WTC11 (cell line): ENCODE results near the gene ACSS2. TPM values are rescaled to one million over a fixed set of nuclear protein-coding genes. Genes with fewer than 3 reads are reported as not detected.

ENCODE experiments used
- ATAC-seq: fragments of 200-7000 bp; cut with Tn5 transposase; 2 replicates; pipeline ENCODE4 v1.10.0; 2021; ENCODE audit warnings: mild to moderate bottlenecking, moderate library complexity
- CTCF ChIA-PET: fragments of 300-600 bp; sonication (Branson Sonifier 250); formaldehyde crosslinking; loops from one replicate; lab custom pipeline; 2021; ENCODE audit warnings: antibody characterized with exemption; lab: Charles Lee
- POLR2A ChIA-PET: fragments of 350-600 bp; sonication (Branson Sonifier 250); formaldehyde crosslinking; loops from one replicate; lab custom pipeline; 2021; ENCODE audit warnings: antibody characterized with exemption; lab: Charles Lee
- DNase-seq: peaks from one replicate; pipeline ENCODE4 v3.0.0; 2021; ENCODE audit warnings: low spot score
- H3K27ac Mint-ChIP-seq: 2 replicates; pipeline ENCODE4 v1.8.0; 2021; ENCODE audit warnings: mixed read lengths
- H3K27me3 Mint-ChIP-seq: 2 replicates; pipeline ENCODE4 v1.8.0; 2021; ENCODE audit warnings: low read depth, mild to moderate bottlenecking, moderate library complexity, mixed read lengths
- H3K36me3 Mint-ChIP-seq: 2 replicates; pipeline ENCODE4 v1.8.0; 2021; ENCODE audit warnings: mixed read lengths
- H3K4me1 Mint-ChIP-seq: 2 replicates; pipeline ENCODE4 v1.8.0; 2022; ENCODE audit warnings: mixed read lengths
- H3K4me3 Mint-ChIP-seq: 2 replicates; pipeline ENCODE4 v1.8.0; 2021; ENCODE audit warnings: mild to moderate bottlenecking, moderate library complexity, mixed read lengths
- H3K9me3 Mint-ChIP-seq: 2 replicates; pipeline ENCODE4 v1.8.0; 2021; ENCODE audit warnings: mixed read lengths
- CREB1 ChIP-seq: sonication (generic); formaldehyde crosslinking; IDR thresholded peaks from 2 replicates; pipeline ENCODE4 v1.8.0; 2023; ENCODE audit warnings: mild to moderate bottlenecking, missing genetic modification reagents
- FOXK1 ChIP-seq: sonication (generic); formaldehyde crosslinking; IDR thresholded peaks from 2 replicates; pipeline ENCODE4 v1.8.0; 2022; ENCODE audit warnings: mild to moderate bottlenecking, moderate library complexity, missing genetic modification reagents
- HMGA2 ChIP-seq: fragments of 250-450 bp; sonication (Bioruptor Pico); IDR thresholded peaks from 2 replicates; pipeline ENCODE4 v1.4.0; 2021; ENCODE audit warnings: mild to moderate bottlenecking, moderate library complexity
- HMGXB4 ChIP-seq: sonication (generic); formaldehyde crosslinking; IDR thresholded peaks from 2 replicates; pipeline ENCODE4 v1.8.1; 2023; ENCODE audit warnings: mild to moderate bottlenecking, moderate library complexity, missing genetic modification reagents
- JAZF1 ChIP-seq: fragments of 250-450 bp; sonication (Bioruptor Pico); IDR thresholded peaks from 2 replicates; pipeline ENCODE4 v1.9.0; 2021; ENCODE audit warnings: moderate library complexity, mild to moderate bottlenecking, inconsistent platforms
- MXD4 ChIP-seq: fragments of 250-450 bp; sonication (Bioruptor Pico); IDR thresholded peaks from 2 replicates; pipeline ENCODE4 v1.8.0; 2021; ENCODE audit warnings: mild to moderate bottlenecking, moderate library complexity, borderline replicate concordance
- MYBL2 ChIP-seq: sonication (generic); formaldehyde crosslinking; IDR thresholded peaks from 2 replicates; pipeline ENCODE4 v1.8.1; 2023; ENCODE audit warnings: mild to moderate bottlenecking, moderate library complexity, missing genetic modification reagents
- NFE2L1 ChIP-seq: sonication (generic); formaldehyde crosslinking; IDR thresholded peaks from 2 replicates; pipeline ENCODE4 v1.8.1; 2023; ENCODE audit warnings: missing genetic modification reagents
- OVOL2 ChIP-seq: fragments of 250-450 bp; sonication (Bioruptor Pico); IDR thresholded peaks from 2 replicates; pipeline ENCODE4 v1.9.0; 2021; ENCODE audit warnings: mild to moderate bottlenecking, borderline replicate concordance
- PREB ChIP-seq: sonication (generic); formaldehyde crosslinking; IDR thresholded peaks from 2 replicates; pipeline ENCODE4 v1.8.1; 2022; ENCODE audit warnings: mild to moderate bottlenecking, missing genetic modification reagents, moderate library complexity, borderline replicate concordance
- SMAD3 ChIP-seq: sonication (generic); formaldehyde crosslinking; IDR thresholded peaks from 2 replicates; pipeline ENCODE4 v1.8.0; 2022; ENCODE audit warnings: missing genetic modification reagents, mild to moderate bottlenecking, borderline replicate concordance
- SOX15 ChIP-seq: fragments of 250-450 bp; sonication (Bioruptor Pico); IDR thresholded peaks from 2 replicates; pipeline ENCODE4 v1.9.0; 2021; ENCODE audit warnings: mild to moderate bottlenecking
- USF2 ChIP-seq: sonication (generic); formaldehyde crosslinking; IDR thresholded peaks from 2 replicates; pipeline ENCODE4 v1.8.1; 2023; ENCODE audit warnings: mild to moderate bottlenecking, missing genetic modification reagents, moderate library complexity
- ZNF121 ChIP-seq: sonication (generic); formaldehyde crosslinking; IDR thresholded peaks from 2 replicates; pipeline ENCODE4 v1.8.0; 2023; ENCODE audit warnings: missing genetic modification reagents
- ZNF396 ChIP-seq: fragments of 250-450 bp; sonication (Bioruptor Pico); IDR thresholded peaks from 2 replicates; pipeline ENCODE4 v1.8.0; 2021; ENCODE audit warnings: mild to moderate bottlenecking, moderate library complexity, borderline replicate concordance
- ZNF425 ChIP-seq: fragments of 250-450 bp; sonication (Bioruptor Pico); conservative IDR thresholded peaks from 2 replicates; pipeline ENCODE4 v1.9.0; 2021; ENCODE audit warnings: mild to moderate bottlenecking
- total RNA-seq: library from RNA; stranded (reverse); gene quantifications from 3 replicates; pipeline ENCODE4 v1.2.3, GENCODE V29; 2021
- TF ChIP-seq, protein P1 (sequence below): sonication (generic); formaldehyde crosslinking; IDR thresholded peaks from 2 replicates; pipeline ENCODE4 v1.8.0; 2022; ENCODE audit warnings: mild to moderate bottlenecking, missing genetic modification reagents
- TF ChIP-seq, protein P2 (sequence below): sonication (generic); formaldehyde crosslinking; IDR thresholded peaks from 2 replicates; pipeline ENCODE4 v1.8.1; 2022; ENCODE audit warnings: mild to moderate bottlenecking, moderate library complexity, missing genetic modification reagents
- TF ChIP-seq, protein P3 (sequence below): fragments of 200-600 bp; IDR thresholded peaks from 2 replicates; pipeline ENCODE4 v1.8.0; 2022; ENCODE audit warnings: antibody characterized with exemption
- TF ChIP-seq, protein P4 (sequence below): sonication (generic); formaldehyde crosslinking; IDR thresholded peaks from 2 replicates; pipeline ENCODE4 v1.8.1; 2022; ENCODE audit warnings: missing genetic modification reagents, borderline replicate concordance

The ACSS2 gene
- total RNA-seq, 1 experiment from 2014 or later, result 28.9 TPM

DNA sequence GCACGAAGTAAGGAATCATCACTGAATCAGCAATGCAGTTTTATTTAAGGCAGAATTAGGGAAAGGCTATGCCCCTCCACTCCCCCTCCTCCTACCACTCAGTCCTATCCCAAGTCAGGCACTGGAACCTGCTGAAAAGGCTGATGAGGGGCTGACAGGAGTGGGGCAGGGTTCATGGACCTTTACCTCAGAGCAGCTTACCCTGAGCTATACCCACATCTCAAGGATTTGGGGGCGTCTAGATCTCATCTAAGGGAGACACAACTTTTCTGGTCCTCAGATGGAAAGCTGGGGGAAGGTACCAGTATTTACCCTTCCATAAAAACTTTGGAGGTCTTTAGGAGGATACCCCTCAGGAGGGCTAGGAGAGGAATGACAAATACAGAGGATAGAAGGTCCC, 52.0 kb downstream of the ACSS2 start:
- Mint-ChIP-seq H3K36me3 (peaks cover 44% of the 10 kb centered on the region), H3K9me3 (no peaks in the 10 kb centered on the region), H3K27me3 (no peaks in the 10 kb centered on the region), H3K4me3 (no peak overlapping the region), H3K27ac (no peak overlapping the region), H3K4me1 (no peaks in the 10 kb centered on the region)
- no peak for ATAC-seq
- ChIA-PET CTCF (no interaction called here), POLR2A (no interaction called here)
- no peak for DNase-seq
- TF ChIP-seq HMGA2 (no peak), USF2 (CRISPR knock-in tag) (no peak), SMAD3 (CRISPR knock-in tag) (no peak), FOXK1 (CRISPR knock-in tag) (no peak), SOX15 (no peak), ZNF396 (CRISPR knock-in tag) (no peak), CREB1 (no peak), JAZF1 (CRISPR knock-in tag) (no peak), PREB (no peak), HMGXB4 (CRISPR knock-in tag) (no peak), OVOL2 (no peak), MXD4 (no peak), MYBL2 (no peak), ZNF121 (CRISPR knock-in tag) (no peak), NFE2L1 (CRISPR knock-in tag) (no peak), ZNF425 (no peak)
- TF ChIP-seq, protein P1, sequence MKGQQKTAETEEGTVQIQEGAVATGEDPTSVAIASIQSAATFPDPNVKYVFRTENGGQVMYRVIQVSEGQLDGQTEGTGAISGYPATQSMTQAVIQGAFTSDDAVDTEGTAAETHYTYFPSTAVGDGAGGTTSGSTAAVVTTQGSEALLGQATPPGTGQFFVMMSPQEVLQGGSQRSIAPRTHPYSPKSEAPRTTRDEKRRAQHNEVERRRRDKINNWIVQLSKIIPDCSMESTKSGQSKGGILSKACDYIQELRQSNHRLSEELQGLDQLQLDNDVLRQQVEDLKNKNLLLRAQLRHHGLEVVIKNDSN (CRISPR knock-in tag), result no peak
- TF ChIP-seq, protein P2, sequence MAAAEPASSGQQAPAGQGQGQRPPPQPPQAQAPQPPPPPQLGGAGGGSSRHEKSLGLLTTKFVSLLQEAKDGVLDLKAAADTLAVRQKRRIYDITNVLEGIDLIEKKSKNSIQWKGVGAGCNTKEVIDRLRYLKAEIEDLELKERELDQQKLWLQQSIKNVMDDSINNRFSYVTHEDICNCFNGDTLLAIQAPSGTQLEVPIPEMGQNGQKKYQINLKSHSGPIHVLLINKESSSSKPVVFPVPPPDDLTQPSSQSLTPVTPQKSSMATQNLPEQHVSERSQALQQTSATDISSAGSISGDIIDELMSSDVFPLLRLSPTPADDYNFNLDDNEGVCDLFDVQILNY (CRISPR knock-in tag), result no peak
- TF ChIP-seq, protein P3, sequence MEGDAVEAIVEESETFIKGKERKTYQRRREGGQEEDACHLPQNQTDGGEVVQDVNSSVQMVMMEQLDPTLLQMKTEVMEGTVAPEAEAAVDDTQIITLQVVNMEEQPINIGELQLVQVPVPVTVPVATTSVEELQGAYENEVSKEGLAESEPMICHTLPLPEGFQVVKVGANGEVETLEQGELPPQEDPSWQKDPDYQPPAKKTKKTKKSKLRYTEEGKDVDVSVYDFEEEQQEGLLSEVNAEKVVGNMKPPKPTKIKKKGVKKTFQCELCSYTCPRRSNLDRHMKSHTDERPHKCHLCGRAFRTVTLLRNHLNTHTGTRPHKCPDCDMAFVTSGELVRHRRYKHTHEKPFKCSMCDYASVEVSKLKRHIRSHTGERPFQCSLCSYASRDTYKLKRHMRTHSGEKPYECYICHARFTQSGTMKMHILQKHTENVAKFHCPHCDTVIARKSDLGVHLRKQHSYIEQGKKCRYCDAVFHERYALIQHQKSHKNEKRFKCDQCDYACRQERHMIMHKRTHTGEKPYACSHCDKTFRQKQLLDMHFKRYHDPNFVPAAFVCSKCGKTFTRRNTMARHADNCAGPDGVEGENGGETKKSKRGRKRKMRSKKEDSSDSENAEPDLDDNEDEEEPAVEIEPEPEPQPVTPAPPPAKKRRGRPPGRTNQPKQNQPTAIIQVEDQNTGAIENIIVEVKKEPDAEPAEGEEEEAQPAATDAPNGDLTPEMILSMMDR, result no peak
- TF ChIP-seq, protein P4, sequence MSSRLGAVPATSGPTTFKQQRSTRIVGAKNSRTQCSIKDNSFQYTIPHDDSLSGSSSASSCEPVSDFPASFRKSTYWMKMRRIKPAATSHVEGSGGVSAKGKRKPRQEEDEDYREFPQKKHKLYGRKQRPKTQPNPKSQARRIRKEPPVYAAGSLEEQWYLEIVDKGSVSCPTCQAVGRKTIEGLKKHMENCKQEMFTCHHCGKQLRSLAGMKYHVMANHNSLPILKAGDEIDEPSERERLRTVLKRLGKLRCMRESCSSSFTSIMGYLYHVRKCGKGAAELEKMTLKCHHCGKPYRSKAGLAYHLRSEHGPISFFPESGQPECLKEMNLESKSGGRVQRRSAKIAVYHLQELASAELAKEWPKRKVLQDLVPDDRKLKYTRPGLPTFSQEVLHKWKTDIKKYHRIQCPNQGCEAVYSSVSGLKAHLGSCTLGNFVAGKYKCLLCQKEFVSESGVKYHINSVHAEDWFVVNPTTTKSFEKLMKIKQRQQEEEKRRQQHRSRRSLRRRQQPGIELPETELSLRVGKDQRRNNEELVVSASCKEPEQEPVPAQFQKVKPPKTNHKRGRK (CRISPR knock-in tag), result no peak
